Loucy (cell line): Measurements from ENCODE around the gene TMCC2.

Source experiments
- H2AFZ ChIP-seq: fragments of 200-600 bp; sonication (generic); 2 replicates; pipeline ENCODE4 v1.6.0; 2016; ENCODE audit warnings: antibody characterized with exemption, mild to moderate bottlenecking, low read length, moderate library complexity
- H3F3A ChIP-seq: fragments of 200-600 bp; 2 replicates; pipeline ENCODE4 v1.6.0; 2016; ENCODE audit warnings: antibody characterized with exemption, low read depth, mild to moderate bottlenecking
- H3K27me3 ChIP-seq: fragments of 200-600 bp; sonication (generic); 2 replicates; pipeline ENCODE4 v1.6.1; 2014; ENCODE audit warnings: low read length, mild to moderate bottlenecking; ENCODE audit not compliant: insufficient read depth, poor library complexity, severe bottlenecking
- H3K36me3 ChIP-seq: fragments of 200-600 bp; sonication (generic); 2 replicates; pipeline ENCODE4 v1.6.1; 2016; ENCODE audit warnings: low read length; ENCODE audit not compliant: insufficient read depth
- H3K4me1 ChIP-seq: fragments of 200-600 bp; sonication (generic); 2 replicates; pipeline ENCODE4 v1.5.1; 2014; ENCODE audit warnings: low read length, mild to moderate bottlenecking; ENCODE audit not compliant: insufficient read depth, poor library complexity, severe bottlenecking
- H3K4me2 ChIP-seq: fragments of 200-600 bp; sonication (generic); 2 replicates; pipeline ENCODE4 v1.6.0; 2014; ENCODE audit warnings: antibody characterized with exemption, low read length, low read depth, mild to moderate bottlenecking; ENCODE audit not compliant: poor library complexity, severe bottlenecking
- H3K4me3 ChIP-seq: fragments of 200-600 bp; sonication (generic); 2 replicates; pipeline ENCODE4 v1.5.1; 2014; ENCODE audit warnings: low read length, mild to moderate bottlenecking, mixed read lengths; ENCODE audit not compliant: poor library complexity, severe bottlenecking
- H3K79me2 ChIP-seq: fragments of 200-600 bp; sonication (generic); 2 replicates; pipeline ENCODE4 v1.6.1; 2014; ENCODE audit warnings: low read length; ENCODE audit not compliant: insufficient read depth
- H3K9ac ChIP-seq: fragments of 200-600 bp; sonication (generic); 2 replicates; pipeline ENCODE4 v1.6.0; 2014; ENCODE audit warnings: mild to moderate bottlenecking, low read depth, low read length, moderate library complexity; ENCODE audit not compliant: poor library complexity, severe bottlenecking
- H3K9me2 ChIP-seq: fragments of 200-600 bp; sonication (generic); replicated peaks from 2 replicates; pipeline ENCODE4 v1.6.1; 2016; ENCODE audit warnings: low read depth, low read length, mixed read lengths
- H3K9me3 ChIP-seq: fragments of 200-600 bp; sonication (generic); 2 replicates; pipeline ENCODE4 v1.6.1; 2014; ENCODE audit warnings: mild to moderate bottlenecking, antibody characterized with exemption, low read length, low read depth; ENCODE audit not compliant: insufficient read depth
- H4K20me1 ChIP-seq: fragments of 200-600 bp; sonication (generic); 2 replicates; pipeline ENCODE4 v1.6.0; 2014; ENCODE audit warnings: antibody characterized with exemption, low read length, mild to moderate bottlenecking; ENCODE audit not compliant: insufficient read depth, poor library complexity, severe bottlenecking
- EZH2phosphoT487 ChIP-seq: fragments of 200-600 bp; IDR thresholded peaks from 2 replicates; pipeline ENCODE4 v1.6.1; 2018; ENCODE audit warnings: antibody characterized with exemption, mild to moderate bottlenecking, moderate library complexity, borderline replicate concordance
- TF ChIP-seq, protein P1 (sequence below): fragments of 200-600 bp; sonication (generic); conservative IDR thresholded peaks from 2 replicates; pipeline ENCODE4 v1.5.1; 2014; ENCODE audit warnings: mild to moderate bottlenecking, antibody characterized with exemption, low read length

The TMCC2 gene

DNA sequence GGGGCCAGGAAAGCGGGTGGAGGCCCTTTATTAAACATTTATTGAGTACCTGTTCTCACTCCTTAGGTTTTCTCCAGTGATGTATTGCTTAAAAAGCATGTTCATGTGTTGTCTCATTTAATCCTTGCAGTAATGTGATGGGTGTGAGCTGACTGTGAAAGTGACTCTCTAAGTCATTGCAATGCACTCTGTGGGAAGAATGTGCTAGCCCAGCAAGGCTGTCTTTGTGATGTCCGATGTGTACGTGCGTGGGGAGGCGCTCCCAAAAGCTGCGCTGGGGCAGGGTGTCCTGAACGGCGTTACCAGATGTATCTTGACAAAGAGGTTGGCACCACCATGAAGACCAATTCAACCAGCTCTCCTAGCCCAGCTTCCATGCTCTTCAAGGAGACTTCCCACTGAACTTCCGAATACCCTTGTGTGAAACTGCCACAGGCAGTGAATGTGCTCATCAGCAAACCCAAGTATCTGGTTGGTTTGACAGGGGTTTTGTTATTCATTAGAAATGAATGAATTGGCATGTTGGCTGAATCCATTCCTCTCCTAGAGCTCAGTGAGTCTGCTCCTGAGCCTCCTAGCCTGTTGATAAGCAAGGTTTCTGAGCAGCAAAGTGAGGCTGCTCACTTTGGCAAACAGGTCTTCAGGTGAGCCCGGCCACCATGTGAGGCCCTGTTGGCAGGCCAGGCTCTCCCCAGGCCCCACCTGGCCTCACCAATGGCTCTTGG lies 65.8 kb downstream of the TMCC2 start:
- Histone ChIP-seq H3K4me1 (no peaks in the 10 kb centered on the region), H3K4me2 (no peak overlapping the region), H4K20me1 (no peaks in the 10 kb centered on the region), H3F3A (no peaks in the 10 kb centered on the region), H3K9me2 (no peaks in the 10 kb centered on the region), H2AFZ (no peak overlapping the region), H3K79me2 (no peaks in the 10 kb centered on the region), H3K4me3 (no peak overlapping the region), H3K27me3 (no peaks in the 10 kb centered on the region), H3K9ac (no peak overlapping the region), H3K9me3 (no peaks in the 10 kb centered on the region), H3K36me3 (no peaks in the 10 kb centered on the region)
- TF ChIP-seq EZH2phosphoT487 = no peak
- TF ChIP-seq, protein P1, sequence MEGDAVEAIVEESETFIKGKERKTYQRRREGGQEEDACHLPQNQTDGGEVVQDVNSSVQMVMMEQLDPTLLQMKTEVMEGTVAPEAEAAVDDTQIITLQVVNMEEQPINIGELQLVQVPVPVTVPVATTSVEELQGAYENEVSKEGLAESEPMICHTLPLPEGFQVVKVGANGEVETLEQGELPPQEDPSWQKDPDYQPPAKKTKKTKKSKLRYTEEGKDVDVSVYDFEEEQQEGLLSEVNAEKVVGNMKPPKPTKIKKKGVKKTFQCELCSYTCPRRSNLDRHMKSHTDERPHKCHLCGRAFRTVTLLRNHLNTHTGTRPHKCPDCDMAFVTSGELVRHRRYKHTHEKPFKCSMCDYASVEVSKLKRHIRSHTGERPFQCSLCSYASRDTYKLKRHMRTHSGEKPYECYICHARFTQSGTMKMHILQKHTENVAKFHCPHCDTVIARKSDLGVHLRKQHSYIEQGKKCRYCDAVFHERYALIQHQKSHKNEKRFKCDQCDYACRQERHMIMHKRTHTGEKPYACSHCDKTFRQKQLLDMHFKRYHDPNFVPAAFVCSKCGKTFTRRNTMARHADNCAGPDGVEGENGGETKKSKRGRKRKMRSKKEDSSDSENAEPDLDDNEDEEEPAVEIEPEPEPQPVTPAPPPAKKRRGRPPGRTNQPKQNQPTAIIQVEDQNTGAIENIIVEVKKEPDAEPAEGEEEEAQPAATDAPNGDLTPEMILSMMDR = no peak

DNA sequence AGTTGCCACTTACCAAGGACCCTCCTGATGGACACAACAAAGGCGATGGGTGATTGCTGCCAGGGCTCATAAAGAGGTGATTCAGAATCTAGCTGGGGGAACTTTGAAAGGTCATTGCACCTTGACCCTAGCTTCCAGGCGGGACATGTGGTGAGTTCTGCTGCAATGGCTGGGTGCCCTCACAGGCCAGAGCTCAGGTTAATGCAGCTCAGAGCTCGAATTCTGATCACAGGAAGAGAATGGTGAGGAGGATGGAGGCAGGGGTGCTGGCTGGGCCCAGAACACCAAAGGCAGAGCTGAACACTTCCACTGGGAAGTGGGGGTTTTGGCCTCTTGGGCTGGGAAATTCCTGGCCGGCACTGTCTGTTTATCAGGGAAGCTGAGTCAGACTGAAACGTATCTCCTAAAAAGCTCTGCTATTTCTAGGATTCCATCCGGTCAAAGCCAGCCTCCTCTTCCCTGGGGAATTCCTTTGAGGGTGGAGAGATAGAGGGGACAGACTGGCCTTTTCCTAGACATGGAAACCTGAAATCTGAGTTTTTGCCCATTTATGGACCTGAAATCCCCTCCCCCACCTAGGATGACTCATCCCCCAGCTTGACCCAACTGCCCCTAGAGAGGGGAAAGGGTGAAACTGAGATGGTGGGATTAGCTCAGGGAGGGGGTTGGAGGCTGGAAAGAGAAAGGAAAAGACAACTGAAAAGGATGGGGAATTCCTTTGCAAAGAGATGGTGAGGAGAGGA lies 66.6 kb downstream of the TMCC2 start:
- H3K4me2 ChIP-seq = no peak overlapping the region
- no peaks in the 10 kb centered on the region for H3K9me3 ChIP-seq
- no peak overlapping the region for H2AFZ ChIP-seq

DNA sequence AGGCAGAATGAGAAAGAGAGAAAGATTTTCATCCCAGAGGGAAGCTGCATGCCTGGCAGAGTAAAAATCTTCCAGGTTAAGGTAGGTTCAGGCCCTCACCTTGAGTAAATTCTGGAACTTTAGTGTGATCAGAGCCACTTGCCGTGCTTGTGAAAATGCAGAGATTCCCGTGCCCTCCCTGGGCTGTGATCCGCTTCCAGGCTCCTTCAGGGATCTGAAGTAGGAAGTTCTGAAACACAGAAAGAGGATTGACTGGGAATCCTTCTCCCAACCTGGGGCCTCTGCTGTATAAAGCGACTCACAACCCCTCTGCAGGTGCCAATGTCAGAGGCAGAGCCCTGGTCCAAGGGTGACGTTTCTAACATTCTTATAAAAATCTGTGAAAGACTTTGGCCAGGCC lies 67.2 kb downstream of the TMCC2 start:
- no peaks in the 10 kb centered on the region for H3K79me2 ChIP-seq
- no peak for TF ChIP-seq EZH2phosphoT487
- TF ChIP-seq, protein P1 = no peak
- no peaks in the 10 kb centered on the region for H3K9me3 ChIP-seq
- H3K27me3 ChIP-seq = no peaks in the 10 kb centered on the region
- H3K9ac ChIP-seq = no peak overlapping the region
- no peaks in the 10 kb centered on the region for H3F3A ChIP-seq
- H3K4me2 ChIP-seq = no peak overlapping the region
- no peak overlapping the region for H3K4me3 ChIP-seq
- H3K36me3 ChIP-seq = no peaks in the 10 kb centered on the region
- H3K4me1 ChIP-seq = no peaks in the 10 kb centered on the region
- no peaks in the 10 kb centered on the region for H4K20me1 ChIP-seq
- H2AFZ ChIP-seq = no peak overlapping the region
- no peaks in the 10 kb centered on the region for H3K9me2 ChIP-seq

More for the DNA sequence above, 66.6 kb downstream of the TMCC2 start:
- Histone ChIP-seq H3K36me3 (no peaks in the 10 kb centered on the region), H3K9me2 (no peaks in the 10 kb centered on the region), H3K79me2 (no peaks in the 10 kb centered on the region), H3F3A (no peaks in the 10 kb centered on the region), H4K20me1 (no peaks in the 10 kb centered on the region), H3K27me3 (no peaks in the 10 kb centered on the region), H3K4me3 (no peak overlapping the region), H3K9ac (no peak overlapping the region), H3K4me1 (no peaks in the 10 kb centered on the region)
- TF ChIP-seq, protein P1 = no peak
- TF ChIP-seq EZH2phosphoT487 = no peak
